ENCODE measurements around the gene KIAA1671. TPM values are rescaled to one million over a fixed set of nuclear protein-coding genes. Genes with fewer than 3 reads are reported as not detected.
A peak's percentile ranks its signal among the peaks of the same experiment; 100 is the strongest.

Gene KIAA1671
- total RNA-seq, 1 donor from 2014 or later = 8.3 TPM

DNA sequence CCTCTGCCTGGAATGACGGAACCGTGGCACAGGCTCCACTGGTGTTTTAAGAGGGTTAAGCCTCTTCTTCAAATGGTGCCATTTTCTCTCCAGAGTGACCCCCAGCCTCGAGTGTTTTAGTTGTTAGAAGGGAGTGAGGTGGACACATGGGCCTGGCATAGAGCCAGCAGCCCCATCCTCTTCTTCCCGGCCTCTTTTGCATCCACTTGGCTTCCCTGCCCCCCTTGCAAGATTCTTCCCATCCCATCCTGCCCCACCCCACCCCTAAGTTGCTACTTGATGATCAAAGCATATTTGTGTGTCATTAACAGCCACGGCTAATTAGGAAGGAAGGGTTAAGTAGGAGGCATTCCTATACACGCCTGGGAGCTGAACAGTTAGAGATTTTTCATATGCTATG is 174.8 kb downstream of the KIAA1671 start:
- Mint-ChIP-seq H3K4me3 (ENCODE audit: unreplicated experiment) (no peak overlapping the region), H3K27ac (ENCODE audit: unreplicated experiment) (no peak overlapping the region), H3K4me1 (ENCODE audit: unreplicated experiment) (no peaks in the 10 kb centered on the region), H3K27me3 (ENCODE audit: unreplicated experiment) (peaks cover 4% of the 10 kb centered on the region), H3K36me3 (ENCODE audit: unreplicated experiment) (no peaks in the 10 kb centered on the region), H3K9me3 (ENCODE audit: unreplicated experiment) (no peaks in the 10 kb centered on the region)
- TF ChIP-seq, protein P1, sequence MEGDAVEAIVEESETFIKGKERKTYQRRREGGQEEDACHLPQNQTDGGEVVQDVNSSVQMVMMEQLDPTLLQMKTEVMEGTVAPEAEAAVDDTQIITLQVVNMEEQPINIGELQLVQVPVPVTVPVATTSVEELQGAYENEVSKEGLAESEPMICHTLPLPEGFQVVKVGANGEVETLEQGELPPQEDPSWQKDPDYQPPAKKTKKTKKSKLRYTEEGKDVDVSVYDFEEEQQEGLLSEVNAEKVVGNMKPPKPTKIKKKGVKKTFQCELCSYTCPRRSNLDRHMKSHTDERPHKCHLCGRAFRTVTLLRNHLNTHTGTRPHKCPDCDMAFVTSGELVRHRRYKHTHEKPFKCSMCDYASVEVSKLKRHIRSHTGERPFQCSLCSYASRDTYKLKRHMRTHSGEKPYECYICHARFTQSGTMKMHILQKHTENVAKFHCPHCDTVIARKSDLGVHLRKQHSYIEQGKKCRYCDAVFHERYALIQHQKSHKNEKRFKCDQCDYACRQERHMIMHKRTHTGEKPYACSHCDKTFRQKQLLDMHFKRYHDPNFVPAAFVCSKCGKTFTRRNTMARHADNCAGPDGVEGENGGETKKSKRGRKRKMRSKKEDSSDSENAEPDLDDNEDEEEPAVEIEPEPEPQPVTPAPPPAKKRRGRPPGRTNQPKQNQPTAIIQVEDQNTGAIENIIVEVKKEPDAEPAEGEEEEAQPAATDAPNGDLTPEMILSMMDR (IDR thresholded peaks at IDR 0.05) = no peak
- DNase-seq (ENCODE audit: extremely low spot score, unreplicated experiment) = no peak

DNA sequence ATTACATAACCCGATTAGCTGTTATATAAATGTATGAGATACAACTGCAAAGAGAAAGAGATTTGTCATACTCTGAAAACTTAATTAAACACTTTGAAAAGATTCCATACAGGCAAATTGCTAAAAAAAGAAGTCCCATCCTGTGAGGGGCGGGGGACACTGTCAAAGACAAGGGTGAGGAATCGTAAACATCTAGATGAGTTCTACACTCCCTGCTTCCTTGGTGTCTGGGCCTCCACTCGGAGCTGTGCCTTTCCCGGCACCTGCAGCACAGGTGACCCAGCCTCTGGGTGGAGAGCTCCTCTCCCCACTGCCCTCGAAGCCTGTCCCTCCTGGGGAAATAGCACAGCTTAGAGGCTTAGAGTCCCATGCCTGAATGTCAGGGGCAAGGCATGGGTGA is 177.9 kb downstream of the KIAA1671 start:
- H3K27ac Mint-ChIP-seq (ENCODE audit: unreplicated experiment) = no peak overlapping the region
- TF ChIP-seq, protein P1 (IDR thresholded peaks at IDR 0.05) = no peak
- DNase-seq (ENCODE audit: extremely low spot score, unreplicated experiment) = no peak
- H3K36me3 Mint-ChIP-seq (ENCODE audit: unreplicated experiment) = no peaks in the 10 kb centered on the region
- peaks cover 21% of the 10 kb centered on the region for H3K4me1 Mint-ChIP-seq (ENCODE audit: unreplicated experiment)
- H3K4me3 Mint-ChIP-seq (ENCODE audit: unreplicated experiment) = no peak overlapping the region
- no peaks in the 10 kb centered on the region for H3K9me3 Mint-ChIP-seq (ENCODE audit: unreplicated experiment)
- peaks cover 4% of the 10 kb centered on the region for H3K27me3 Mint-ChIP-seq (ENCODE audit: unreplicated experiment)

DNA sequence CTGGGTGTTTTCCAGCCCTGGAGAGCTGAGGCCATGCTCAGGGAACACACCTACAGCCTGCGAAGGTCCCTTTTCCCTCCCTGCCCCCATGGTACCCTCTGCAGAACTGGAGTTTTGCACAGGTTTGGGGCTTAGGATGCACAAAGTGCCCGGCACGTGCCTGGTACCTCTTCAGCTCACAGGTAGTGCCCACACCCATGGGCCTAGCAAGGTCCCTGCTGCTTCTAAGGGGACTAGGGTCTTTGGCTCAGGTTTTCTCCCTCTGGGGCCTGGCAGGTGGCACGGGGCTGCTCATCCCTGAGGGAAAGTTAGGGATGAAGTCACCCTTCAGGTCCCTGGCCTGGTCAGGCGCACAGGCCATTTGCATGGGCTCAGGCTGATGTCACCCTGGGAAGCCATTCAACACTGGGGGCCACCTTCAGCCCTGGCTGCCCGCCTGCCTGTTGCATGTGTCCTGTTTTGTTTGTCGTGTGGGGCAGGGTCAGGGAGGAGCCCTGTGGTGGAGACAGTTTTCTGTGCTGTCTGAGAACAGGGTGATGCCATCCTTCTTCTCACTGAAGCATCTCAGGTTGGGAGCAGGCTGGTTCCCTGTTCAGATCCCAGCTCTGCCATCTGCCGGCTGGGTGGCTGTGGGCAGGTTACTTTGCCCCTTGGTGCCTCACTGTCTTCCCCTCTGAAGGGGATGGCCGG is 178.8 kb downstream of the KIAA1671 start:
- no peak for DNase-seq (ENCODE audit: extremely low spot score, unreplicated experiment)
- Mint-ChIP-seq H3K9me3 (ENCODE audit: unreplicated experiment) (no peaks in the 10 kb centered on the region), H3K36me3 (ENCODE audit: unreplicated experiment) (no peaks in the 10 kb centered on the region), H3K4me3 (ENCODE audit: unreplicated experiment) (no peak overlapping the region), H3K27me3 (ENCODE audit: unreplicated experiment) (peaks cover 7% of the 10 kb centered on the region), H3K4me1 (ENCODE audit: unreplicated experiment) (peaks cover 22% of the 10 kb centered on the region), H3K27ac (ENCODE audit: unreplicated experiment) (no peak overlapping the region)
- TF ChIP-seq, protein P1 (IDR thresholded peaks at IDR 0.05) = no peak

DNA sequence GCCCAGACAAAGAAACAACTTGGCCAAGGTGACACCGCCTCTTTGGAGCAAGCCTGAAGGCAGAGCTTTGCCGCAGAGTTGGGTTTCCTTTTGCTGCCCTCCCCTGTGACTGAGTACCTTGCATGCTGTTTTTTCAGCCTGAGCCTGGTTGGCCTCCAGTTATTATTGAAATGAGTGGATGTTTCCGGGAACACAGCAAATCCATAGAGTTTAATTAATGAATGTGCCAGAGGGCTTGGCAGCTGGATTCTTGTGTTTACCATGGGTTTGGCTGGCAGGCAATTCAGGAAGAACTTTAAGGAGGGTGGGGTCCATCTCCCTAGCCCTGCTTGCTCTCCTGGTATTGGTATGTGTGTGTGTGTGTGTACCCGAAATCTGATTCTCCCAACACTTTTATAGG is 181.5 kb downstream of the KIAA1671 start:
- H3K27me3 Mint-ChIP-seq (ENCODE audit: unreplicated experiment) = peaks cover 9% of the 10 kb centered on the region
- no peak for DNase-seq (ENCODE audit: extremely low spot score, unreplicated experiment)
- peaks cover 22% of the 10 kb centered on the region for H3K4me1 Mint-ChIP-seq (ENCODE audit: unreplicated experiment)
- H3K36me3 Mint-ChIP-seq (ENCODE audit: unreplicated experiment) = no peaks in the 10 kb centered on the region
- no peak overlapping the region for H3K4me3 Mint-ChIP-seq (ENCODE audit: unreplicated experiment)
- H3K9me3 Mint-ChIP-seq (ENCODE audit: unreplicated experiment) = no peaks in the 10 kb centered on the region
- TF ChIP-seq, protein P1 (IDR thresholded peaks at IDR 0.05) = no peak
- H3K27ac Mint-ChIP-seq (ENCODE audit: unreplicated experiment) = no peak overlapping the region

DNA sequence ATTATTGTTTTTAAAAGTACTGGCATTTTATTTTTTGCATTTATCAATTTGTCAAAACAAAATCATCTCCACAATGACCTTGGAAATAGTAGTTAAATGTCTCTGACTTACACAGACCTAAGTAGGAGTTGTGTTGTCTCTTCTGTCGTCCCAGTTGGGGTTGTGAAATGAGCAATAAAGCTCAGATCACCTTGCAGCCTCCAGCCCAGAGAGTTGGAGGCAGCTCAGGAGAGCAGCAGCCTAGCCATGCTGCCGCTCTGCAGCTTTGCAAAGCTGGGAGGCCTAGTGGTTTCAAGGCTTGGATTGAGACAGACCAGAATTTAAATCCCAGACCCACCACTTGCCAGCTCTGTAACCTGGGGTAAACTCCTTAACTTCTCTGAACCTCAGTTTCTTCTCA is 181.9 kb downstream of the KIAA1671 start:
- Mint-ChIP-seq H3K36me3 (ENCODE audit: unreplicated experiment) (no peaks in the 10 kb centered on the region), H3K4me1 (ENCODE audit: unreplicated experiment) (peaks cover 22% of the 10 kb centered on the region), H3K9me3 (ENCODE audit: unreplicated experiment) (no peaks in the 10 kb centered on the region), H3K27me3 (ENCODE audit: unreplicated experiment) (peaks cover 9% of the 10 kb centered on the region), H3K27ac (ENCODE audit: unreplicated experiment) (peak overlapping the region; percentile 19), H3K4me3 (ENCODE audit: unreplicated experiment) (no peak overlapping the region)
- TF ChIP-seq, protein P1 (IDR thresholded peaks at IDR 0.05) = no peak
- DNase-seq (ENCODE audit: extremely low spot score, unreplicated experiment) = no peak
